GM12874 (cell line): ENCODE results near the gene RPL38.
A peak's percentile ranks its signal among the peaks of the same experiment; 100 is the strongest.

Source experiments
- CTCF ChIP-seq: IDR thresholded peaks from 2 replicates; pipeline ENCODE4 v1.5.1; 2011; ENCODE audit warnings: low read depth, mild to moderate bottlenecking, control low read depth, low read length, moderate library complexity; ENCODE audit not compliant: insufficient read depth

The RPL38 gene

GRCh38 chr17:74211912-74212208 is 8.4 kb downstream of the RPL38 start:
- no peak for TF ChIP-seq CTCF

GRCh38 chr17:74212209-74212912 is 8.9 kb downstream of the RPL38 start:
- TF ChIP-seq CTCF = no peak

- TF ChIP-seq CTCF = peak; percentile 41
Measured at GRCh38 chr17:74212913-74213791, 9.7 kb downstream of the RPL38 start, which contains the start of gene TTYH2. Gene TTYH2 (plus strand): TSS chr17:74213571. CDS start chr17:74213588, 17 bp downstream.

- no peak for TF ChIP-seq CTCF
Measured at GRCh38 chr17:74213861-74214391, 10.4 kb downstream of the RPL38 start.

- TF ChIP-seq CTCF = no peak
Measured at GRCh38 chr17:74214484-74215341, 11.2 kb downstream of the RPL38 start.

GRCh38 chr17:74215342-74215727 is 11.9 kb downstream of the RPL38 start:
- no peak for TF ChIP-seq CTCF

- no peak for TF ChIP-seq CTCF
Measured at GRCh38 chr17:74216505-74216904, 13.0 kb downstream of the RPL38 start.
